Measurements from ENCODE around the gene SBF2. TPM values are rescaled to one million over a fixed set of nuclear protein-coding genes. Genes with fewer than 3 reads are reported as not detected.

The SBF2 gene
- polyA plus RNA-seq, 1 donor = 45.4 TPM

GRCh38 chr11:10301656-10302358, 7.8 kb upstream of the SBF2 start:
- Histone ChIP-seq H3K9me3 (ENCODE audit: control insufficient read depth, low read depth, low read length) (peaks cover 2% of the 10 kb centered on the region), H3K27me3 (ENCODE audit: control insufficient read depth, insufficient read depth, low read length) (peaks cover 12% of the 10 kb centered on the region), H3K27ac (ENCODE audit: low read length) (peak overlapping the region; percentile 87), H3K36me3 (ENCODE audit: control insufficient read depth, insufficient read depth, low read length) (no peaks in the 10 kb centered on the region), H3K4me3 (ENCODE audit: low read length) (peak overlapping the region; percentile 78), H3K4me1 (ENCODE audit: control insufficient read depth, insufficient read depth, low read length) (peaks cover 14% of the 10 kb centered on the region)
- no peak for DNase-seq
- whole genome bisulfite sequencing (ENCODE audit: insufficient coverage, low lambda C conversion rate) = 47% methylated on average over 4 of the region's 9 CpGs

GRCh38 chr11:10298342-10298741, 4.3 kb upstream of the SBF2 start:
- no peak overlapping the region for H3K4me3 ChIP-seq (ENCODE audit: low read length)
- H3K27me3 ChIP-seq (ENCODE audit: control insufficient read depth, insufficient read depth, low read length) = no peaks in the 10 kb centered on the region
- DNase-seq = no peak
- no peak overlapping the region for H3K27ac ChIP-seq (ENCODE audit: low read length)
- peaks cover 14% of the 10 kb centered on the region for H3K4me1 ChIP-seq (ENCODE audit: control insufficient read depth, insufficient read depth, low read length)
- WGBS (ENCODE audit: insufficient coverage, low lambda C conversion rate) = 100% methylated on average over 1 of the region's 5 CpGs
- no peaks in the 10 kb centered on the region for H3K36me3 ChIP-seq (ENCODE audit: control insufficient read depth, insufficient read depth, low read length)
- peaks cover 3% of the 10 kb centered on the region for H3K9me3 ChIP-seq (ENCODE audit: control insufficient read depth, low read depth, low read length)

GRCh38 chr11:10295064-10295901, 1.3 kb upstream of the SBF2 start:
- peak in 1 of 2 donors; percentile 45 for DNase-seq
- no peaks in the 10 kb centered on the region for H3K36me3 ChIP-seq (ENCODE audit: control insufficient read depth, insufficient read depth, low read length)
- peaks cover 16% of the 10 kb centered on the region for H3K4me1 ChIP-seq (ENCODE audit: control insufficient read depth, insufficient read depth, low read length)
- H3K9me3 ChIP-seq (ENCODE audit: control insufficient read depth, low read depth, low read length) = peaks cover 3% of the 10 kb centered on the region
- peak overlapping the region; percentile 64 for H3K4me3 ChIP-seq (ENCODE audit: low read length)
- 42% methylated on average over 2 of the region's 10 CpGs for WGBS (ENCODE audit: insufficient coverage, low lambda C conversion rate)
- no peaks in the 10 kb centered on the region for H3K27me3 ChIP-seq (ENCODE audit: control insufficient read depth, insufficient read depth, low read length)
- H3K27ac ChIP-seq (ENCODE audit: low read length) = peak overlapping the region; percentile 94

GRCh38 chr11:10294290-10294953, 403 bp upstream of the SBF2 start:
- peaks cover 25% of the 10 kb centered on the region for H3K4me1 ChIP-seq (ENCODE audit: control insufficient read depth, insufficient read depth, low read length)
- no CpG with 5 or more reads among the region's 45 CpGs for WGBS (ENCODE audit: insufficient coverage, low lambda C conversion rate)

GRCh38 chr11:10291801-10292638, 2.0 kb downstream of the SBF2 start:
- H3K27ac ChIP-seq (ENCODE audit: low read length) = peak overlapping the region; percentile 7
- peaks cover 3% of the 10 kb centered on the region for H3K9me3 ChIP-seq (ENCODE audit: control insufficient read depth, low read depth, low read length)
- no peak for DNase-seq
- WGBS (ENCODE audit: insufficient coverage, low lambda C conversion rate) = 76% methylated on average over 2 of the region's 17 CpGs
- no peaks in the 10 kb centered on the region for H3K36me3 ChIP-seq (ENCODE audit: control insufficient read depth, insufficient read depth, low read length)
- H3K4me1 ChIP-seq (ENCODE audit: control insufficient read depth, insufficient read depth, low read length) = peaks cover 43% of the 10 kb centered on the region
- H3K27me3 ChIP-seq (ENCODE audit: control insufficient read depth, insufficient read depth, low read length) = no peaks in the 10 kb centered on the region
- no peak overlapping the region for H3K4me3 ChIP-seq (ENCODE audit: low read length)

More at GRCh38 chr11:10294290-10294953, 403 bp upstream of the SBF2 start:
- Histone ChIP-seq H3K36me3 (ENCODE audit: control insufficient read depth, insufficient read depth, low read length) (no peaks in the 10 kb centered on the region), H3K27ac (ENCODE audit: low read length) (peak overlapping the region; percentile 94), H3K9me3 (ENCODE audit: control insufficient read depth, low read depth, low read length) (peaks cover 3% of the 10 kb centered on the region), H3K4me3 (ENCODE audit: low read length) (peak overlapping the region; percentile 64), H3K27me3 (ENCODE audit: control insufficient read depth, insufficient read depth, low read length) (no peaks in the 10 kb centered on the region)
- DNase-seq = peak in 1 of 2 donors; percentile 73

GRCh38 chr11:10289765-10290380, 4.1 kb downstream of the SBF2 start:
- peaks cover 38% of the 10 kb centered on the region for H3K4me1 ChIP-seq (ENCODE audit: control insufficient read depth, insufficient read depth, low read length)
- no CpG with 5 or more reads among the region's 10 CpGs for WGBS (ENCODE audit: insufficient coverage, low lambda C conversion rate)
- peak overlapping the region; percentile 88 for H3K27ac ChIP-seq (ENCODE audit: low read length)

GRCh38 chr11:10288881-10289764, 4.9 kb downstream of the SBF2 start:
- Histone ChIP-seq H3K36me3 (ENCODE audit: control insufficient read depth, insufficient read depth, low read length) (no peaks in the 10 kb centered on the region), H3K27me3 (ENCODE audit: control insufficient read depth, insufficient read depth, low read length) (no peaks in the 10 kb centered on the region), H3K27ac (ENCODE audit: low read length) (peak overlapping the region; percentile 88), H3K4me3 (ENCODE audit: low read length) (peak overlapping the region; percentile 33), H3K4me1 (ENCODE audit: control insufficient read depth, insufficient read depth, low read length) (peaks cover 36% of the 10 kb centered on the region), H3K9me3 (ENCODE audit: control insufficient read depth, low read depth, low read length) (no peaks in the 10 kb centered on the region)
- 20% methylated on average over 1 of the region's 24 CpGs for WGBS (ENCODE audit: insufficient coverage, low lambda C conversion rate)
- peak; percentile 89 to 97 for DNase-seq

More at GRCh38 chr11:10289765-10290380, 4.1 kb downstream of the SBF2 start:
- H3K4me3 ChIP-seq (ENCODE audit: low read length) = no peak overlapping the region
- no peak for DNase-seq
- H3K27me3 ChIP-seq (ENCODE audit: control insufficient read depth, insufficient read depth, low read length) = no peaks in the 10 kb centered on the region
- H3K9me3 ChIP-seq (ENCODE audit: control insufficient read depth, low read depth, low read length) = peaks cover 3% of the 10 kb centered on the region
- H3K36me3 ChIP-seq (ENCODE audit: control insufficient read depth, insufficient read depth, low read length) = no peaks in the 10 kb centered on the region

GRCh38 chr11:10287766-10288715, 6.0 kb downstream of the SBF2 start:
- H3K27me3 ChIP-seq (ENCODE audit: control insufficient read depth, insufficient read depth, low read length) = no peaks in the 10 kb centered on the region
- DNase-seq = no peak
- no peak overlapping the region for H3K4me3 ChIP-seq (ENCODE audit: low read length)
- peaks cover 36% of the 10 kb centered on the region for H3K4me1 ChIP-seq (ENCODE audit: control insufficient read depth, insufficient read depth, low read length)
- H3K27ac ChIP-seq (ENCODE audit: low read length) = peak overlapping the region; percentile 88
- H3K36me3 ChIP-seq (ENCODE audit: control insufficient read depth, insufficient read depth, low read length) = no peaks in the 10 kb centered on the region
- no CpG with 5 or more reads among the region's 9 CpGs for WGBS (ENCODE audit: insufficient coverage, low lambda C conversion rate)
- H3K9me3 ChIP-seq (ENCODE audit: control insufficient read depth, low read depth, low read length) = no peaks in the 10 kb centered on the region
